Naive B cell (primary cell): ENCODE measurements around the gene SYNGR3. TPM values are rescaled to one million over a fixed set of nuclear protein-coding genes. Genes with fewer than 3 reads are reported as not detected.

Source experiments
- ATAC-seq, 2 donors: fragments of 150-1000 bp; cut with Tn5 transposase; 2 replicates each; pipeline ENCODE4 v1.10.0; 2021; ENCODE audit warnings: low read depth in 2 of 2, mild to moderate bottlenecking in 2 of 2, moderate library complexity in 2 of 2
- DNase-seq: peaks from one replicate; pipeline ENCODE4 v3.0.0; 2022
- H3K27ac Mint-ChIP-seq, 6 donors: one replicate each; pipeline ENCODE4 v1.8.0; 2020 to 2022; ENCODE audit warnings: mild to moderate bottlenecking in 6 of 6, mixed read lengths in 6 of 6, moderate library complexity in 5 of 6, inconsistent platforms in 2 of 6
- H3K27me3 Mint-ChIP-seq, 3 donors: one replicate each; pipeline ENCODE4 v1.8.0; 2021 to 2022; ENCODE audit warnings: mixed read lengths in 3 of 3, mild to moderate bottlenecking in 1 of 3
- H3K36me3 Mint-ChIP-seq, 2 donors: one replicate each; pipeline ENCODE4 v1.8.0; 2020 to 2022; ENCODE audit warnings: mixed read lengths in 2 of 2, inconsistent platforms in 1 of 2, mild to moderate bottlenecking in 1 of 2
- H3K4me1 Mint-ChIP-seq, 3 donors: one replicate each; pipeline ENCODE4 v1.8.0; 2020 to 2022; ENCODE audit warnings: mixed read lengths in 3 of 3, inconsistent platforms in 1 of 3, mild to moderate bottlenecking in 1 of 3, moderate library complexity in 1 of 3
- H3K4me3 Mint-ChIP-seq, 8 donors: one replicate each; pipeline ENCODE4 v1.8.0; 2020 to 2022; ENCODE audit warnings: mild to moderate bottlenecking in 8 of 8, mixed read lengths in 8 of 8, moderate library complexity in 8 of 8, inconsistent platforms in 2 of 8
- H3K9me3 Mint-ChIP-seq, 7 donors: one replicate each; pipeline ENCODE4 v1.8.0; 2020 to 2022; ENCODE audit warnings: mixed read lengths in 7 of 7, mild to moderate bottlenecking in 5 of 7, inconsistent platforms in 2 of 7, moderate library complexity in 1 of 7
- polyA plus RNA-seq, 6 donors: library from polyadenylated mRNA; unstranded; fragments of 300-500 nt; fragmentation: Illumina TruSeq; gene quantifications; one replicate each; pipeline ENCODE4 v1.2.3, GENCODE V29; 2021; ENCODE audit warnings: low read depth in 6 of 6

The SYNGR3 gene
- polyA plus RNA-seq, 6 donors from 2014 or later, result 1.5 to 4.1 (median 2.8) TPM; not detected in 1

DNA sequence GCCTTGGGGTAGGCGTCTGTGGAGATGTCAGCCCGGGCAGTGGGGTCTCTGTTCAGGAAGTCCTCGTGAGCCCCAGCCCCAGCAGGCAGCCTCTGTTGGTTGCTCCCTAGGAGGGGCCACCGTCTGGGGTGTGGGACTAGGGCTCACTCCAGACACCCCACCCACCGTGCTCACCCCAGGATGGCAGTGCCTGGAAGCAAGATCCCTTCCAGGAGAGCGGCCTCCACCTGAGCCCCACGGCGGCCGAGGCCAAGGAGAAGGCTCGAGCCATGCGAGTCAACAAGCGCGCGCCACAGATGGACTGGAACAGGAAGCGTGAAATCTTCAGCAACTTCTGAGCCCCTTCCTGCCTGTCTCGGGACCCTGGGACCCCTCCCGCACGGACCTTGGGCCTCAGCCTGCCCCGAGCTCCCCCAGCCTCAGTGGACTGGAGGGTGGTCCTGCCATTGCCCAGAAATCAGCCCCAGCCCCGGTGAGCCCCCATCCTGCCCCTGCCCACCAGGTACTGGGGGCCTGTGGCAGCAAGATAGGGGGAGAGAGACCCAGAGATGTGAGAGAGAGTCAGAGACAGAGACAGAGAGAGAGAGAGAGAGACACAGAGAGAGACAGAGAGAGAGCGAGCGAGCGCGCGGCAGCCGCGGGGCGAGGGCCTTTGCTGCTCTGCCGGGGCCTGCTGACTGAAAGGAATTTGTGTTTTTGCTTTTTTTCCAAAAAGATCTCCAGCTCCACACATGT is 48.0 kb downstream of the SYNGR3 start:
- Mint-ChIP-seq H3K36me3 (no peaks in the 10 kb centered on the region), H3K27me3 (peaks cover 0 to 14% (median 0%) of the 10 kb centered on the region in 3 donors), H3K4me1 (peaks cover 0 to under 1% (median 0%) of the 10 kb centered on the region in 3 donors), H3K9me3 (no peaks in the 10 kb centered on the region), H3K4me3 (no peak overlapping the region), H3K27ac (no peak overlapping the region)
- no peak for ATAC-seq
- no peak for DNase-seq

DNA sequence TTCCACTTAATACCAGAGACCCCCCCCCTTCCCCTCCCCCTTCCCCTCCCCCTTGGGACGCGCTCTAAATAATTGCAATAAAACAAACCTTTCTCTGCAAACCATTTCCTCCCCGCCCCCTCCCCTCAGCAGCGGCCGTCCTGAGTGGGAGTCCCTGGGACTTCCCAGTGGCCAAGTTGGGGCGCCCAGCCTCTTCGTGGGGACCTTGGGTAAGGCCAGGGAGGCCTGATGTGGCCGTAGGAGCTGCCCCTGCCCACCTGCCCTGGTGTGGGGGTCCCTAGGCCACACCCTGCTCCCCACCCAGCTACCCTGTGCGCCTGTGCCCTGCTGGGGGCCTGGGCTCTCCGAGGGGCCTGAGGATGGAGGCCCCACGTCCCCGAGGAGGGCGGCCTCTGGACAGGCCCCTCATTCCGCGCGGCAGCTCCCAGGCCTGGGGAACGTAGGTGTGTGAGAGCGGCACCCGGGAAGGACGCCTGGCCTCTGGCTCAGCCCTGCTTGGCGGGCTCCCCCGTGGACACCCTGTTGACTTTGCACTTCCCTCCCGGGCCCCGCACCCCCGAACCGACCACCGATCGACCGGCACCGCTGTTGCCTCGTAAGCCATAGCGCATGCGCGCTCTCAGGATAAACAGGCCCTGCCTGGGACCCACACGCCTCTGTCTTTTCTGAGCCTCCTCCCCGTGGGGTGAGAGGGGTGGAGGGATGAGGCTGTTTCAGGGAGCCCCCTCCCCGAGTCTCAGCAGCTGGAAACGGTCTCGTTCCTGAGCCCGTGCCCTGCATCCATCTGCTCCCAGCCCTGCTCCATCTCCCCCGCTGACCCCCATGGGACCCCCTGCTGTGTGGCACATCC is 48.8 kb downstream of the SYNGR3 start:
- Mint-ChIP-seq H3K27me3 (peaks cover 0 to 10% (median 0%) of the 10 kb centered on the region in 3 donors), H3K4me1 (peaks cover 0 to 6% (median 0%) of the 10 kb centered on the region in 3 donors), H3K9me3 (no peaks in the 10 kb centered on the region), H3K36me3 (no peaks in the 10 kb centered on the region), H3K27ac (no peak overlapping the region), H3K4me3 (no peak overlapping the region)
- ATAC-seq (no peak), DNase-seq (no peak)

- Mint-ChIP-seq H3K9me3 (no peaks in the 10 kb centered on the region), H3K4me3 (no peak overlapping the region), H3K36me3 (no peaks in the 10 kb centered on the region), H3K27me3 (peaks cover 0 to 5% (median 0%) of the 10 kb centered on the region in 3 donors), H3K27ac (no peak overlapping the region), H3K4me1 (peaks cover 0 to 6% (median 0%) of the 10 kb centered on the region in 3 donors)
- ATAC-seq, result no peak
- DNase-seq, result no peak
Measured at GRCh38 chr16:2039274-2040031, 49.7 kb downstream of the SYNGR3 start.

DNA sequence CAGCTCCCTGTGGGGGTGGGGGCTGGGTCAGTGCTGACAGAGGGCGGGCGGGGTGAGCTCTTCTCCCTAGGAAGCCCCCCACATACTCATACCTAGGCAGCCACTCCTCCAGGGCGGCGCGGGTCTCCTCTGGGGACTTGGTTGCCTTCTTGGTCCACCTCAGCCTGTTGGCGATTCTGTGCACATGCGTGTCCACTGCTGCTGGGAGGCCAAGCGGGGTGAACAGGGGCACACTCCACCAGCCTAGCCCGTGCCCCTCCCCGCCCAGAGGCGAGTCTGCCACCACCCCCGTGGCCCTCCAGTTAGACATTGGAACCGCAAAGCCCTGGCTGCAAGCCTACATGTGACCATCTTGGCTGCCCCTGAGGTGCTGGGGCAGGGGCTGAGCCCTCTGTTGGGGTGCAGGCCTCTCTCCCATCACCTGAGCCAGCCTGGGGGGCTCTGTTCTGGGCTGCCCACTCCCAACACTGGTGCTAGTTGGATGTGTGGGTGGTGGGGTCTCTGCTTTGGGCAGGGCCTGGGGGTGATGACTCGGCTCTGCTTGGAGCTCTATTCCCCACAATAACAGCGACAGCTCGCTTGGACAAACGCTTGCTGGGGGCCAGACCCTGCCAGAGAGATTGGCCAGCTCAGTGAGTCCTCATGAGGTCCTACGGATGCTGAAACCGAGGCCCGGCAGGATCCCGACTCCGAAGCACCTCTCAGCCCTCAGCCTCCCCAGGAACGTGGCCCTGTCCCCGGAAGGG is 50.4 kb downstream of the SYNGR3 start:
- H3K4me1 Mint-ChIP-seq, result peaks cover 0 to 6% (median 0%) of the 10 kb centered on the region in 3 donors

GRCh38 chr16:2040787-2041522 is 51.2 kb downstream of the SYNGR3 start:
- no peak overlapping the region for H3K4me3 Mint-ChIP-seq
- H3K27ac Mint-ChIP-seq, result no peak overlapping the region
- H3K9me3 Mint-ChIP-seq, result no peaks in the 10 kb centered on the region
- DNase-seq (no peak), ATAC-seq (no peak)
- H3K27me3 Mint-ChIP-seq, result no peaks in the 10 kb centered on the region
- no peaks in the 10 kb centered on the region for H3K36me3 Mint-ChIP-seq
- peaks cover 0 to 6% (median 0%) of the 10 kb centered on the region in 3 donors for H3K4me1 Mint-ChIP-seq

More for the DNA sequence above, 50.4 kb downstream of the SYNGR3 start:
- DNase-seq, result no peak
- Mint-ChIP-seq H3K4me3 (no peak overlapping the region), H3K27me3 (no peaks in the 10 kb centered on the region), H3K9me3 (no peaks in the 10 kb centered on the region), H3K36me3 (no peaks in the 10 kb centered on the region), H3K27ac (no peak overlapping the region)
- no peak for ATAC-seq

DNA sequence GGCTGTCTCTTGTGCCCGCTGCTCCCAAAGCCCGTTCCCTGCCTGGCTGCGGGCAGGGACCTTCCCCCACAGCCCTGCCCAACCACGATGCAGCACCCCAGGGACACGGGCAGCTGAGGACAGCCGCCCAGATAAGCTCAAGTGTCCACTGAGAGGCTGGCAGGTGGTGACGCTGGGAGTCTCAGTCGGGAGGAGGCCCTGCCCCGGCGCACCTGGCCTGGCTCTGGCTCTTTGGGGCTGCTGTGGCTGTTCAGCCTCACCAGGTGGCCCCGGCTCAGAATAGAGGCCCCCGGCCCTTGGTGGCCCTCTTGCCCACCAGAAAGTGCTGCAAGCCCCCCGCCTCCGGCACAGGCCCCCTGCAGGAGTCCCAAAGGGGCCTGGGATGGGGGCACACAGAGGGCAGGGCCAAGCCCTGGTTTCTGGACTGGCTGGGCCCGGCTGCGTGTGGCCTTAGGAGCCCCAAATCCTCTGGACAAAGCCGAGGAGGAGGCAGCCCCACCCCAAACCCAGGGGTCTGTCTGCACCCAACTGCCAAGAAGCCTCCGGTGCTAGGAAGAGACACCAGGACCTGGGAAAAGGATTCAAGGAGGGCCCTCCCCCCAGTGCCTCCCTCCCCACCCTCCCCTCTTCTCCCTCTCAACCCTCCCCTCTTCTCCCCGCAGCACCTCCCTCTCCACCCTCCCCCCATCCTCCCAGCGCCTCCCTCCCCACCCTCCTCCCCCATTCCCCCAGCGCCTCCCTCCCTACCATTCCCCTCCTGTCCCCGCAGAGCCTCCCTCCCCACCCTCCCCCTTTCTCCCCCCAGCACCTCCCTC is 52.6 kb downstream of the SYNGR3 start:
- H3K27me3 Mint-ChIP-seq, result no peaks in the 10 kb centered on the region
- no peak overlapping the region for H3K4me3 Mint-ChIP-seq
- H3K9me3 Mint-ChIP-seq, result no peaks in the 10 kb centered on the region
- H3K4me1 Mint-ChIP-seq, result peaks cover 10 to 15% (median 13%) of the 10 kb centered on the region in 3 donors
- no peaks in the 10 kb centered on the region for H3K36me3 Mint-ChIP-seq
- no peak for DNase-seq
- ATAC-seq, result no peak
- H3K27ac Mint-ChIP-seq, result no peak overlapping the region

DNA sequence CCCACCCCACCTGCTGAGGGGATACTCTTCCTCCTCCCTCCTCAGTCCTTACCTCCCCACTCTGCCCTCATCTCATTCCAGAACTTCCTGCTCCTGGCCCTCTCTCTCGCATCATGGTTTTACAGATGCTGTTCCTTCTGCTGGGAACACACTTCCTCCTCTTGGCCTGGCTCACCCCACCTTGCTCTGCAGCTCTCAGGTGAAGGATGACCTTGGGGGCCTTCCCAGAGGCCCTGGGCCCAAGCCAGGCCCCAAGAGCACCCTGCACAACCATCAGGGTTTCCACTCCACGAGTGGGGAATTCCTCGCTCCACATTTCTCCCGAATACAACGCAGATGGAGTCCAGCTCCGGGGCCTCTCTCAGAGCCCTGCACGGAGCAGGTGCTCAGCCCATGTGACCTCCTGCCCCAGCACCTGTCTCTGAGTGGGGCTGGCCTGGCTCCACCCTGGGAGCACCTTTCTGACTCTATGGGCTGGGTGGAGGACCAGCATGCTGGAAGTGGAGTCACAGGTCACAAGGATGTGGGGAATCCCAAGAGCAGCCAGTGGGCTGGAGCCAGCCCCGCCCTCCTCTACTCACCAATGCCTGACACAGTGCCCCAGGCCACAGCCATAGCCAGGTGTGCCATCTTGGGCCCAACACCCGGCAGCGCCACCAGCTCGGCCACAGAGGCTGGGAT is 53.4 kb downstream of the SYNGR3 start:
- no peak for ATAC-seq
- no peak for DNase-seq
- Mint-ChIP-seq H3K36me3 (no peaks in the 10 kb centered on the region), H3K4me3 (no peak overlapping the region), H3K9me3 (no peaks in the 10 kb centered on the region), H3K27ac (no peak overlapping the region), H3K27me3 (no peaks in the 10 kb centered on the region), H3K4me1 (peaks cover 11 to 15% (median 13%) of the 10 kb centered on the region in 3 donors)

Other genes with a start within 250 kb of the SYNGR3 start
- gene NME3, start 218.4 kb upstream of the SYNGR3 start, polyA plus RNA-seq, result 10 to 100 TPM; 32.0 to 61.1 (median 49.1) TPM
- gene EME2, start 217.2 kb upstream of the SYNGR3 start, polyA plus RNA-seq, result 1 to 10 TPM in 1 of 6 donors, under 1 TPM in 5; 0.43 to 2.8 (median 0.93) TPM
- 100 to 1,000 TPM in 4 of 6 donors, 10 to 100 TPM in 2; 76.4 to 120 (median 108) TPM for gene MRPS34, start 216.8 kb upstream of the SYNGR3 start, polyA plus RNA-seq
- gene SPSB3, start 207.4 kb upstream of the SYNGR3 start, polyA plus RNA-seq, result 10 to 100 TPM; 30.2 to 54.1 (median 36.2) TPM
- gene NUBP2, start 207.0 kb upstream of the SYNGR3 start, polyA plus RNA-seq, result 100 to 1,000 TPM in 1 of 6 donors, 10 to 100 TPM in 5; 69.1 to 110 (median 81.0) TPM
- under 1 TPM in 1 of 6 donors, not detected in 5; 0.13 TPM for gene IGFALS, start 196.3 kb upstream of the SYNGR3 start, polyA plus RNA-seq
- 10 to 100 TPM; 21.1 to 68.5 (median 39.1) TPM for gene HAGH, start 163.1 kb upstream of the SYNGR3 start, polyA plus RNA-seq
- gene FAHD1, start 162.8 kb upstream of the SYNGR3 start, polyA plus RNA-seq, result 10 to 100 TPM; 20.2 to 28.1 (median 24.5) TPM
- not detected for gene MEIOB, start 117.8 kb upstream of the SYNGR3 start, polyA plus RNA-seq
- not detected for gene HS3ST6, start 71.6 kb upstream of the SYNGR3 start, polyA plus RNA-seq
- 10 to 100 TPM; 15.6 to 34.5 (median 18.8) TPM for gene MSRB1, start 46.8 kb upstream of the SYNGR3 start, polyA plus RNA-seq
- not detected for gene RPL3L, start 35.3 kb upstream of the SYNGR3 start, polyA plus RNA-seq
- gene NDUFB10, start 30.4 kb upstream of the SYNGR3 start, polyA plus RNA-seq, result 100 to 1,000 TPM; 163 to 200 (median 194) TPM
- gene RPS2, start 25.1 kb upstream of the SYNGR3 start, polyA plus RNA-seq, result 1,000 to 10,000 TPM; 5,355 to 7,267 (median 6,090) TPM
- not detected for gene RNF151, start 23.1 kb upstream of the SYNGR3 start, polyA plus RNA-seq
- gene TBL3, start 17.9 kb upstream of the SYNGR3 start, polyA plus RNA-seq, result 10 to 100 TPM; 10.9 to 54.8 (median 35.4) TPM
- not detected for gene NOXO1, start 8.5 kb upstream of the SYNGR3 start, polyA plus RNA-seq
- gene GFER, start 5.8 kb upstream of the SYNGR3 start, polyA plus RNA-seq, result 10 to 100 TPM; 31.9 to 58.2 (median 37.6) TPM
- gene ZNF598, start 19.9 kb downstream of the SYNGR3 start, polyA plus RNA-seq, result 1 to 10 TPM; 2.7 to 8.4 (median 3.9) TPM
- gene NPW, start 29.8 kb downstream of the SYNGR3 start, polyA plus RNA-seq, result not detected
- gene NHERF2, start 36.9 kb downstream of the SYNGR3 start, polyA plus RNA-seq, result not detected
- gene NTHL1, start 57.9 kb downstream of the SYNGR3 start, polyA plus RNA-seq, result 10 to 100 TPM; 21.4 to 38.3 (median 26.0) TPM
- gene TSC2, start 58.0 kb downstream of the SYNGR3 start, polyA plus RNA-seq, result 10 to 100 TPM; 16.6 to 45.0 (median 24.9) TPM
- 10 to 100 TPM in 1 of 6 donors, 1 to 10 TPM in 5; 2.8 to 10.4 (median 4.0) TPM for gene PKD1, start 145.9 kb downstream of the SYNGR3 start, polyA plus RNA-seq
- gene RAB26, start 158.7 kb downstream of the SYNGR3 start, polyA plus RNA-seq, result 1 to 10 TPM in 4 of 6 donors, under 1 TPM in 1, not detected in 1; 0.66 to 2.7 (median 1.4) TPM
- gene TRAF7, start 165.8 kb downstream of the SYNGR3 start, polyA plus RNA-seq, result 1 to 10 TPM; 4.2 to 9.4 (median 5.6) TPM
- not detected for gene CASKIN1, start 206.6 kb downstream of the SYNGR3 start, polyA plus RNA-seq
- 10 to 100 TPM; 28.1 to 43.1 (median 33.4) TPM for gene MLST8, start 215.5 kb downstream of the SYNGR3 start, polyA plus RNA-seq
- under 1 TPM in 2 of 6 donors, not detected in 4; 0.48 to 0.49 TPM for gene BRICD5, start 220.9 kb downstream of the SYNGR3 start, polyA plus RNA-seq
- gene PGP, start 224.9 kb downstream of the SYNGR3 start, polyA plus RNA-seq, result 10 to 100 TPM in 2 of 6 donors, 1 to 10 TPM in 4; 5.7 to 11.0 (median 9.5) TPM
- 10 to 100 TPM in 2 of 6 donors, 1 to 10 TPM in 4; 6.4 to 16.1 (median 8.9) TPM for gene E4F1, start 233.6 kb downstream of the SYNGR3 start, polyA plus RNA-seq
- under 1 TPM in 1 of 6 donors, not detected in 5; 0.30 TPM for gene DNASE1L2, start 246.5 kb downstream of the SYNGR3 start, polyA plus RNA-seq